Measurements from ENCODE around the gene RMDN2.
"Not testable (repeated sequence)": the region's sequence is repeated elsewhere in the genome, so short reads cannot be mapped to it uniquely, and the experiment has no call there.

RMDN2 gene

DNA sequence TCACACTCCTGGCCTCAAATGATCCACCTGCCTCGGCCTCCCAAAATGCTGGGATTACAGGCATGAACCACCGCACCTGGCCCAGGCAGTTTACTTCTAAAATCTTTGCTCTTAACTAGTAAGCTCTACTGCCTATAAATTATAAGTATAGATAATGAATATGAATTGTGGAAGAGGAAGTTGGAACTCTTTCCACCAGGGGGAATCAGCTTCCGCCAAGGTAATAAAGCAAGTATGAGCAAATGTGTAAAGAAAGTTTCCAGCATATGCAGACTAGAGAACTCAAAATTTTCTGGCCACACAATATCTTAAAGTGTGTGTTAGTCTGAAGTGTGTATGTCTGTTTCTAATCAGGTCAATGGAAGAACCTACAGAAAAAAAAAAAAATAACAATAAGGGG is 68.1 kb downstream of the RMDN2 start:
- no peaks in the 10 kb centered on the region for H3K9me3 Mint-ChIP-seq
- ATAC-seq (replicated peaks) (no peak), DNase-seq (no peak)

GRCh38 chr2:37997629-37998028 is 72.5 kb downstream of the RMDN2 start:
- H3K36me3 Mint-ChIP-seq (ENCODE audit: insufficient read depth), result peaks cover 4% of the 10 kb centered on the region
- no peak overlapping the region for H3K4me3 Mint-ChIP-seq
- H3K4me1 Mint-ChIP-seq (ENCODE audit: low read depth in 2 of 2), result no peaks in the 10 kb centered on the region
- no peaks in the 10 kb centered on the region for H3K27me3 Mint-ChIP-seq
- ATAC-seq (replicated peaks) (no peak), DNase-seq (no peak)
- no peaks in the 10 kb centered on the region for H3K9me3 Mint-ChIP-seq
- H3K27ac Mint-ChIP-seq, result no peak overlapping the region

More for the DNA sequence above, 68.1 kb downstream of the RMDN2 start:
- no peaks in the 10 kb centered on the region for H3K4me1 Mint-ChIP-seq (ENCODE audit: low read depth in 2 of 2)
- peaks cover 4% of the 10 kb centered on the region for H3K36me3 Mint-ChIP-seq (ENCODE audit: insufficient read depth)
- H3K27me3 Mint-ChIP-seq, result no peaks in the 10 kb centered on the region
- no peak overlapping the region for H3K27ac Mint-ChIP-seq
- no peak overlapping the region for H3K4me3 Mint-ChIP-seq

GRCh38 chr2:38000485-38001222 is 75.6 kb downstream of the RMDN2 start:
- H3K27ac Mint-ChIP-seq, result no peak overlapping the region

GRCh38 chr2:38010187-38010586 is 85.1 kb downstream of the RMDN2 start:
- ATAC-seq (replicated peaks); H3K9me3 Mint-ChIP-seq; H3K36me3 Mint-ChIP-seq (ENCODE audit: insufficient read depth); H3K4me3 Mint-ChIP-seq; H3K4me1 Mint-ChIP-seq (ENCODE audit: low read depth in 2 of 2); DNase-seq; H3K27ac Mint-ChIP-seq; H3K27me3 Mint-ChIP-seq: not testable (repeated sequence)

More at GRCh38 chr2:38000485-38001222, 75.6 kb downstream of the RMDN2 start:
- Mint-ChIP-seq H3K9me3 (no peaks in the 10 kb centered on the region), H3K4me3 (no peak overlapping the region), H3K27me3 (no peaks in the 10 kb centered on the region), H3K36me3 (ENCODE audit: insufficient read depth) (peaks cover 4% of the 10 kb centered on the region), H3K4me1 (ENCODE audit: low read depth in 2 of 2) (no peaks in the 10 kb centered on the region)
- ATAC-seq (replicated peaks), result no peak
- no peak for DNase-seq

- H3K36me3 Mint-ChIP-seq (ENCODE audit: insufficient read depth), result no peaks in the 10 kb centered on the region
- no peak overlapping the region for H3K4me3 Mint-ChIP-seq
- no peaks in the 10 kb centered on the region for H3K4me1 Mint-ChIP-seq (ENCODE audit: low read depth in 2 of 2)
- H3K27ac Mint-ChIP-seq, result no peak overlapping the region
- H3K27me3 Mint-ChIP-seq, result no peaks in the 10 kb centered on the region
- no peak for DNase-seq
- no peak for ATAC-seq (replicated peaks)
- no peaks in the 10 kb centered on the region for H3K9me3 Mint-ChIP-seq
Observed at GRCh38 chr2:38010995-38011394, 85.9 kb downstream of the RMDN2 start.

GRCh38 chr2:38013158-38013752 is 88.2 kb downstream of the RMDN2 start:
- no peak for DNase-seq
- no peaks in the 10 kb centered on the region for H3K27me3 Mint-ChIP-seq
- no peak overlapping the region for H3K27ac Mint-ChIP-seq
- H3K9me3 Mint-ChIP-seq, result no peaks in the 10 kb centered on the region
- no peaks in the 10 kb centered on the region for H3K4me1 Mint-ChIP-seq (ENCODE audit: low read depth in 2 of 2)
- no peak overlapping the region for H3K4me3 Mint-ChIP-seq
- no peak for ATAC-seq (replicated peaks)
- no peaks in the 10 kb centered on the region for H3K36me3 Mint-ChIP-seq (ENCODE audit: insufficient read depth)

DNA sequence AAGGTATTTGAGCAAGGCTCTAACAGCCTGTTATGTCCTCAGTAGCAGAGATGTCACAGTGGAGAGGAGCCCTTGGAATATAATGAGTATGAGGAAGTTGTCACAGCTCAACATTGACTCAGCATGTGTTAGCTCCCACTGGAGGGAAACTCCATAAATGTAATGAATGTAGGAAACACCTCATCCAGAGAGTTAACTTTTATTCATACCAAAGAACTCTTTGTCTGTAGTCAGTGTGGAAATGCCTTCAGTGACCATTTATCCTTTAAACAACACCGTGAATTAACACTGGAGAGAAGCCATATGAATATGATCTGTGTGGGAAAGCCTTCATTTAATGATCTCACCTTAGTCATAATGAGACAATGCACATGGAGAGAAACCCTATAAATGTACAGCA is 91.1 kb downstream of the RMDN2 start:
- H3K4me1 Mint-ChIP-seq (ENCODE audit: low read depth in 2 of 2), result no peaks in the 10 kb centered on the region
- no peak overlapping the region for H3K27ac Mint-ChIP-seq
- ATAC-seq (replicated peaks) (no peak), DNase-seq (no peak)
- no peaks in the 10 kb centered on the region for H3K9me3 Mint-ChIP-seq
- H3K4me3 Mint-ChIP-seq, result no peak overlapping the region
- H3K36me3 Mint-ChIP-seq (ENCODE audit: insufficient read depth), result no peaks in the 10 kb centered on the region
- H3K27me3 Mint-ChIP-seq, result no peaks in the 10 kb centered on the region

DNA sequence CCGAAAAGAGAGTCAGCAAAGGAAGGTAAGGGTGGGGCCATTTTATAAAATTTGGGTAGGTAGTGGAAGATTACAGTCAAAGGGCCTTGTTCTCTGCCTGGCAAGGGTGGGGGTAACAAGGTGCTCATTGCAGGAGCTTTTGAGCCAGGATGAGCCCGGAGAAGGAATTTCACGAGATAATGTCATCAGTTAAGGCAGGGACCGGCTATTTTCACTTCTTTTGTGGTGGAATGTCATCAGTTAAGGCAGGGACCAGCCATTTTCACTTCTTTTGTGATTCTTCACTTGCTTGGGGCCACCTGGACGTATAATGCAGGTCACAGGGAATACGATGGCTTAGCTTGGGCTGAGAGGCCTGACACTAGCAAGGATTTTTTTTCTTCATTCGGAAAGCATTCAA is 92.7 kb downstream of the RMDN2 start:
- Mint-ChIP-seq H3K9me3 (no peaks in the 10 kb centered on the region), H3K4me1 (ENCODE audit: low read depth in 2 of 2) (no peaks in the 10 kb centered on the region), H3K4me3 (no peak overlapping the region), H3K36me3 (ENCODE audit: insufficient read depth) (no peaks in the 10 kb centered on the region), H3K27me3 (no peaks in the 10 kb centered on the region), H3K27ac (no peak overlapping the region)
- no peak for ATAC-seq (replicated peaks)
- DNase-seq, result no peak

GRCh38 chr2:38020359-38021069 is 95.4 kb downstream of the RMDN2 start:
- not testable (repeated sequence) for H3K27ac Mint-ChIP-seq; H3K27me3 Mint-ChIP-seq; ATAC-seq (replicated peaks); H3K9me3 Mint-ChIP-seq; H3K4me1 Mint-ChIP-seq (ENCODE audit: low read depth in 2 of 2); DNase-seq; H3K36me3 Mint-ChIP-seq (ENCODE audit: insufficient read depth); H3K4me3 Mint-ChIP-seq

- no peak overlapping the region for H3K27ac Mint-ChIP-seq
- ATAC-seq (replicated peaks), result no peak
- H3K36me3 Mint-ChIP-seq (ENCODE audit: insufficient read depth), result no peaks in the 10 kb centered on the region
- no peak for DNase-seq
- peaks cover 0 to 6% of the 10 kb centered on the region in 2 donors for H3K27me3 Mint-ChIP-seq
- no peak overlapping the region for H3K4me3 Mint-ChIP-seq
- no peaks in the 10 kb centered on the region for H3K4me1 Mint-ChIP-seq (ENCODE audit: low read depth in 2 of 2)
- H3K9me3 Mint-ChIP-seq, result no peaks in the 10 kb centered on the region
Observed at GRCh38 chr2:38021589-38021988, 96.5 kb downstream of the RMDN2 start.

DNA sequence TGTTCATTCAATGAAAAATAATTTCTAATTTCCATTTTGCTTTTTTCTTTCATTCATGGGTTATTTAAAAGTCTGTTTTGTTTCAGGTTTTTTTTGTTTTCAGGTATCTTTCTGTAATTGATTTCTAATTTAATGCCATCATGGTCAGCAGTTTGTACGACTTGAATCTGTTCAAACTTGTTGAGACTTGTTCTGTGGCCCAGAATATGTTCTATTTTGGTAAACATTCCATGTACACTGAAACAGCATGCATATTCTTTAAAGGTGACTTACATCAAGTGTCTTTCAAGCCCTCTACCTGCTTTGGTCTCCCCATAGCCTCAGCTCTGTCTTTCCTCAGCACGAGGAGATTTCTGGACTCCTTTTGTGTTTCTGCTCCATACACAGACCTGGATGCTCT is 101.8 kb downstream of the RMDN2 start:
- Mint-ChIP-seq H3K27ac (no peak overlapping the region), H3K4me1 (ENCODE audit: low read depth in 2 of 2) (no peaks in the 10 kb centered on the region), H3K4me3 (no peak overlapping the region), H3K27me3 (peaks cover 14 to 24% of the 10 kb centered on the region in 2 donors), H3K36me3 (ENCODE audit: insufficient read depth) (no peaks in the 10 kb centered on the region), H3K9me3 (no peaks in the 10 kb centered on the region)
- no peak for ATAC-seq (replicated peaks)
- DNase-seq, result no peak

DNA sequence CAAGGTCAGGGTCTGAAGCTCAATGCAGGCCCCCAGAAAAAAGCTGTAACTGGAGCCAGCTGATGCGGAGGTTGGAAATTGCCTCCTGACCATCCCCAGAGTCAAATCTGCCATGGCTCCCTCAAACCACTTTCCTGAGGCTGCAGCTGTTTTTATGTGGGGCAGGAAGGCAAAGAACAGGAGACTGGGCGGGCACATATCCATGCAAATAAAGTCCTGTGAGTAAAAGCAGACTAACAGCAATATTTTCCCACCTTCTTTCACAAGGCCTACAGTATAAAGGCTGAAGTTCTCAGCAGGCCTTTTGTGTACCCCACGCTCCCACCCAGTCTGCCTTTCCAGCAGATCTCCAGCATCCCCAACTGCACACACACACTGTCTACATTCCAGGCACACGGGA is 103.7 kb downstream of the RMDN2 start:
- DNase-seq (no peak), ATAC-seq (replicated peaks) (no peak)
- Mint-ChIP-seq H3K9me3 (no peaks in the 10 kb centered on the region), H3K4me3 (no peak overlapping the region), H3K27me3 (peaks cover 25 to 29% of the 10 kb centered on the region in 2 donors), H3K36me3 (ENCODE audit: insufficient read depth) (no peaks in the 10 kb centered on the region), H3K27ac (peak overlapping the region in 1 of 2 donors; percentile 16), H3K4me1 (ENCODE audit: low read depth in 2 of 2) (no peaks in the 10 kb centered on the region)

- ATAC-seq (replicated peaks), result no peak
- Mint-ChIP-seq H3K4me3 (no peak overlapping the region), H3K36me3 (ENCODE audit: insufficient read depth) (no peaks in the 10 kb centered on the region), H3K9me3 (no peaks in the 10 kb centered on the region), H3K4me1 (ENCODE audit: low read depth in 2 of 2) (no peaks in the 10 kb centered on the region), H3K27ac (peak overlapping the region in 1 of 2 donors; percentile 16), H3K27me3 (peaks cover 29 to 31% of the 10 kb centered on the region in 2 donors)
- DNase-seq, result no peak
Observed at GRCh38 chr2:38029512-38029911, 104.4 kb downstream of the RMDN2 start.
